Measurements from ENCODE around the gene KPNA3. TPM values are rescaled to one million over a fixed set of nuclear protein-coding genes. Genes with fewer than 3 reads are reported as not detected.

Gene KPNA3
- total RNA-seq, 1 donor from 2014 or later, result 28.7 TPM

DNA sequence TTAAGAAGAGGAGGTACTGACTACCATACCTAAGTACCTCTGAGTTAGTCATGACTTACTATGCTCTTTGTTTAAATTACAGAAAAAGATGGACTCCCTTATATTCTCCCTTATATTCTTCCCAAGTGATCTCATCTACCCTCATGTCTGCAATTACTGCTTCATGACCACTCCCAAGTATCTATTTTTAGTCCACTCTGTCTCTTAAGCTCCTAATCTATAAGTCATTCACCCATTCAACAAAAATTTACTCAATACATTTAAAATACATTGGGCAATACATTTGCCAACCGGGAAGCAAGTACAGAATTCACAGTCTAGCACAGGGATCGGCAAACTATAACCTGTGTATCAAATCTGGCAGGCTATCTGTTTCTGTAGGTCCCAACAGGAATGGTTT is 42.6 kb downstream of the KPNA3 start:
- DNase-seq, result no peak
- CTCF ChIA-PET, result no interaction called here
- H3K4me3 Mint-ChIP-seq, result no peak overlapping the region
- H3K4me1 Mint-ChIP-seq, result peaks cover 29% of the 10 kb centered on the region
- H3K27me3 Mint-ChIP-seq, result no peaks in the 10 kb centered on the region
- no peaks in the 10 kb centered on the region for H3K9me3 Mint-ChIP-seq
- TF ChIP-seq, protein P1, sequence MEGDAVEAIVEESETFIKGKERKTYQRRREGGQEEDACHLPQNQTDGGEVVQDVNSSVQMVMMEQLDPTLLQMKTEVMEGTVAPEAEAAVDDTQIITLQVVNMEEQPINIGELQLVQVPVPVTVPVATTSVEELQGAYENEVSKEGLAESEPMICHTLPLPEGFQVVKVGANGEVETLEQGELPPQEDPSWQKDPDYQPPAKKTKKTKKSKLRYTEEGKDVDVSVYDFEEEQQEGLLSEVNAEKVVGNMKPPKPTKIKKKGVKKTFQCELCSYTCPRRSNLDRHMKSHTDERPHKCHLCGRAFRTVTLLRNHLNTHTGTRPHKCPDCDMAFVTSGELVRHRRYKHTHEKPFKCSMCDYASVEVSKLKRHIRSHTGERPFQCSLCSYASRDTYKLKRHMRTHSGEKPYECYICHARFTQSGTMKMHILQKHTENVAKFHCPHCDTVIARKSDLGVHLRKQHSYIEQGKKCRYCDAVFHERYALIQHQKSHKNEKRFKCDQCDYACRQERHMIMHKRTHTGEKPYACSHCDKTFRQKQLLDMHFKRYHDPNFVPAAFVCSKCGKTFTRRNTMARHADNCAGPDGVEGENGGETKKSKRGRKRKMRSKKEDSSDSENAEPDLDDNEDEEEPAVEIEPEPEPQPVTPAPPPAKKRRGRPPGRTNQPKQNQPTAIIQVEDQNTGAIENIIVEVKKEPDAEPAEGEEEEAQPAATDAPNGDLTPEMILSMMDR (IDR thresholded peaks at IDR 0.05), result no peak
- no peak for ATAC-seq (ENCODE audit: low read depth)
- H3K27ac Mint-ChIP-seq, result no peak overlapping the region
- peaks cover 16% of the 10 kb centered on the region for H3K36me3 Mint-ChIP-seq (ENCODE audit: low read depth)
- intact Hi-C loops (cut with micrococcal nuclease), result no loop called here
- POLR2A ChIA-PET, result no interaction called here

GRCh38 chr13:49746111-49746510 is 46.4 kb downstream of the KPNA3 start:
- no peak for ATAC-seq (ENCODE audit: low read depth)
- CTCF ChIA-PET, result no interaction called here

DNA sequence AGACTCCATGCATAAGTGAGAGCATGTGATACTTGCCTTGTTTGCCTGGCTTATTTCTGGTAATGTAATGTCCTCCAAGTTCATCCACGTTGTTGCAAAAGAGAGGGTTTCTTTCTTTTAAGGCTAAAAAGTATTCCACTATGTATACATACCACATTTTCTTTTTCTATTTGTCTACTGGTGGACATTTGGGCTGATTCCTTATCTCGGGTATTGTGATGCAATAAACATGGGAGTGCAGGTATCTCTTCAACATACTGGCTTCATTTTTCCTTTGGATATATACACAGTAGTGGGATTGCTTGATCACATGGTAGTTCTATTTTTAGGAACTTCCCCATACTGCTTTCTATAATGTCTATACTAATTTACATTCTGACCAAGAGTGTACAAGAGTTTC is 51.6 kb downstream of the KPNA3 start:
- ATAC-seq (ENCODE audit: low read depth) (no peak), DNase-seq (no peak)
- Mint-ChIP-seq H3K36me3 (ENCODE audit: low read depth) (peaks cover 49% of the 10 kb centered on the region), H3K4me1 (peaks cover 8% of the 10 kb centered on the region), H3K27me3 (no peaks in the 10 kb centered on the region), H3K27ac (no peak overlapping the region), H3K4me3 (no peak overlapping the region), H3K9me3 (no peaks in the 10 kb centered on the region)
- intact Hi-C loops (cut with micrococcal nuclease), result no loop called here
- ChIA-PET CTCF (no interaction called here), POLR2A (no interaction called here)
- TF ChIP-seq, protein P1 (IDR thresholded peaks at IDR 0.05), result no peak

More at GRCh38 chr13:49746111-49746510, 46.4 kb downstream of the KPNA3 start:
- POLR2A ChIA-PET, result interaction anchor here (0.5 to 0.6 kb wide), 2 partner anchors 199 to 1009 kb away, joined by 3 to 6 read pairs; no protein-coding TSS in a partner anchor
- peaks cover 14% of the 10 kb centered on the region for H3K4me1 Mint-ChIP-seq
- H3K27ac Mint-ChIP-seq, result no peak overlapping the region
- no peak for DNase-seq
- H3K27me3 Mint-ChIP-seq, result no peaks in the 10 kb centered on the region
- TF ChIP-seq, protein P1 (IDR thresholded peaks at IDR 0.05), result no peak
- intact Hi-C loops (cut with micrococcal nuclease), result no loop called here
- H3K9me3 Mint-ChIP-seq, result no peaks in the 10 kb centered on the region
- H3K36me3 Mint-ChIP-seq (ENCODE audit: low read depth), result peaks cover 39% of the 10 kb centered on the region
- H3K4me3 Mint-ChIP-seq, result no peak overlapping the region

DNA sequence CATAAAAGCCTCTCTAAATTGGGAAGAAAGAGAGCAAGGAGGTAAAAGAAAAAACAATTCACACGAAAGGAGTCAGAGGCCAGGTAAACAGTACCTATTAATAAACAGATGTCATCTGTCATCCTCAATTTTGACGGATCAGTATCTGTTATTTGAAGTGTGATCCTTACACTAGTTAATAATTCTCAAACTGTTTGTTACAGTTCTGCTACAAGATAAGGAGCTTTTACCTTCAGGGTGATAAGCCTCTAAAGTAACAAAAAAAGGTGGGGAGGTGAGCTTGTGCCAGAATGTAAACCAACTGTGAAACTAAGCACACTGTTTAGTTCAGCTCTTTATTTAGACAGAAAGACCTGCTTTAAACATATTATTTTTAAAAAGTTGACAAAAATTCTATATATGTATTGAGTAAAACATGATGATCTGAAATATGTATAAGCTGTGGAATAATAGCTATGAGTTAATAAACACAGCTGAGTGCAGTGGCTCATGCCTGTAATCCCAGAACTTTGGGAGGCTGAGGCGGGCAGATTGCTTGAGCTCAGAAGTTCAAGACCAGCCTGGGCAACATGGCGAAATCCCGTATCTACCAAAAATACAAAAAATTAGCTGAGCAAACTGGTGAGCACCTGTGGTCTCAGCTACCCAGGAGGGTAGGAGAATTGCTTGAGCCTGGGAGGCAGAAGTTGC is 52.8 kb downstream of the KPNA3 start:
- ChIA-PET CTCF (no interaction called here), POLR2A (no interaction called here)
- no peaks in the 10 kb centered on the region for H3K9me3 Mint-ChIP-seq
- no peak for ATAC-seq (ENCODE audit: low read depth)
- no peaks in the 10 kb centered on the region for H3K27me3 Mint-ChIP-seq
- H3K4me3 Mint-ChIP-seq, result no peak overlapping the region
- H3K27ac Mint-ChIP-seq, result no peak overlapping the region
- DNase-seq, result no peak
- H3K4me1 Mint-ChIP-seq, result peaks cover 8% of the 10 kb centered on the region
- TF ChIP-seq, protein P1 (IDR thresholded peaks at IDR 0.05), result no peak
- peaks cover 40% of the 10 kb centered on the region for H3K36me3 Mint-ChIP-seq (ENCODE audit: low read depth)
- intact Hi-C loops (cut with micrococcal nuclease), result no loop called here

- ChIA-PET CTCF (no interaction called here), POLR2A (interaction anchor here (0.6 kb wide), 1 partner anchor 1588 kb away, joined by 4 read pairs; no protein-coding TSS in a partner anchor)
- Mint-ChIP-seq H3K36me3 (ENCODE audit: low read depth) (peaks cover 26% of the 10 kb centered on the region), H3K27ac (no peak overlapping the region), H3K27me3 (no peaks in the 10 kb centered on the region), H3K4me1 (no peaks in the 10 kb centered on the region), H3K9me3 (no peaks in the 10 kb centered on the region), H3K4me3 (no peak overlapping the region)
- intact Hi-C loops (cut with micrococcal nuclease), result no loop called here
- ATAC-seq (ENCODE audit: low read depth) (no peak), DNase-seq (no peak)
- TF ChIP-seq, protein P1 (IDR thresholded peaks at IDR 0.05), result no peak
Measured at GRCh38 chr13:49733181-49733951, 59.1 kb downstream of the KPNA3 start.
